SK-N-SH (cell line): Measurements from ENCODE around the gene INTS11. TPM values are rescaled to one million over a fixed set of nuclear protein-coding genes. Genes with fewer than 3 reads are reported as not detected.
A peak's percentile ranks its signal among the peaks of the same experiment; 100 is the strongest.

Source experiments
- CTCF ChIA-PET: fragments of 300-600, 350-600 bp; formaldehyde crosslinking; extraction: SDS; loops from one replicate; lab custom pipeline; 2021; lab: Yijun Ruan, JAX
- POLR2A ChIA-PET: fragments of 350-600 bp; sonication (Branson Sonifier 250); formaldehyde crosslinking; extraction: SDS; loops from one replicate; lab custom pipeline; 2020; ENCODE audit warnings: antibody characterized with exemption, inconsistent platforms; lab: Yijun Ruan, JAX
- DNase-seq: peaks from one replicate; pipeline ENCODE4 v3.0.0; 2012
- H2AFZ ChIP-seq: fragments of 200-600 bp; sonication (generic); 2 replicates; pipeline ENCODE4 v1.8.1; 2016; ENCODE audit warnings: antibody characterized with exemption, mild to moderate bottlenecking, low read depth
- H3F3A ChIP-seq: fragments of 200-600 bp; sonication (generic); replicated peaks from 2 replicates; pipeline ENCODE3; 2016; ENCODE audit warnings: antibody characterized with exemption, mild to moderate bottlenecking; ENCODE audit not compliant: insufficient read depth
- H3K27ac ChIP-seq, 2 experiments: fragments of 200-500 bp in 1 of 2; fragments of 200-600 bp in 1 of 2; sonication (Bioruptor generic) in 1 of 2; sonication (generic), shearing (Covaris generic) in 1 of 2; 2 replicates each; pipeline versions ENCODE4 v1.5.1 to v1.6.1; 2014 to 2016; ENCODE audit warnings: low read depth in 2 of 2, inconsistent platforms in 1 of 2, low read length in 1 of 2, mild to moderate bottlenecking in 1 of 2, mixed read lengths in 1 of 2
- H3K27me3 ChIP-seq: fragments of 200-600 bp; sonication (generic), shearing (Covaris generic); 2 replicates; pipeline ENCODE4 v1.6.1; 2016; ENCODE audit warnings: mixed run types; ENCODE audit not compliant: insufficient read depth
- H3K36me3 ChIP-seq, 2 experiments: fragments of 200-500 bp in 1 of 2; fragments of 200-600 bp in 1 of 2; sonication (Bioruptor generic) in 1 of 2; sonication (generic) in 1 of 2; replicated peaks in 1 of 2; 2 replicates each; pipeline versions ENCODE3 to v1.5.1; 2014 to 2016; ENCODE audit warnings: low read length in 1 of 2, mild to moderate bottlenecking in 1 of 2; ENCODE audit not compliant: insufficient read depth in 2 of 2, control insufficient read depth in 1 of 2
- H3K4me1 ChIP-seq, 2 experiments: fragments of 200-500 bp in 1 of 2; fragments of 200-600 bp in 1 of 2; sonication (Bioruptor generic) in 1 of 2; sonication (generic), shearing (Covaris generic) in 1 of 2; 2 replicates each; pipeline versions ENCODE4 v1.5.1 to v1.6.1; 2014 to 2016; ENCODE audit warnings: low read depth in 1 of 2, low read length in 1 of 2, mixed run types in 1 of 2; ENCODE audit not compliant: insufficient read depth in 2 of 2, control insufficient read depth in 1 of 2
- H3K4me2 ChIP-seq: fragments of 200-600 bp; sonication (generic), shearing (Covaris generic); 2 replicates; pipeline ENCODE4 v1.6.1; 2017; ENCODE audit warnings: mixed run types
- H3K4me3 ChIP-seq, 2 experiments: fragments of 200-500 bp in 1 of 2; fragments of 200-600 bp in 1 of 2; sonication (Bioruptor generic) in 1 of 2; sonication (generic), shearing (Covaris generic) in 1 of 2; 2 replicates each; pipeline versions ENCODE4 v1.5.1 to v1.8.1; 2014 to 2016; ENCODE audit warnings: low read depth in 2 of 2, inconsistent platforms in 1 of 2, low read length in 1 of 2, mild to moderate bottlenecking in 1 of 2, mixed read lengths in 1 of 2, moderate library complexity in 1 of 2
- H3K79me2 ChIP-seq: fragments of 200-600 bp; sonication (generic); 2 replicates; pipeline ENCODE4 v1.8.1; 2017; ENCODE audit warnings: mild to moderate bottlenecking; ENCODE audit not compliant: insufficient read depth
- H3K9ac ChIP-seq: fragments of 200-600 bp; sonication (generic); 2 replicates; pipeline ENCODE4 v1.6.1; 2017; ENCODE audit warnings: mixed run types
- H3K9me2 ChIP-seq: fragments of 200-600 bp; sonication (generic); 2 replicates; pipeline ENCODE4 v1.6.1; 2017; ENCODE audit warnings: mixed run types
- H3K9me3 ChIP-seq: fragments of 200-600 bp; sonication (generic); 2 replicates; pipeline ENCODE4 v1.6.1; 2017; ENCODE audit warnings: mixed run types, mild to moderate bottlenecking, moderate library complexity
- H4K20me1 ChIP-seq: fragments of 200-600 bp; sonication (generic); 2 replicates; pipeline ENCODE4 v1.6.1; 2017; ENCODE audit warnings: mild to moderate bottlenecking, mixed run types; ENCODE audit not compliant: insufficient read depth
- CTCF ChIP-seq: fragments of 200-600 bp; sonication (generic); IDR thresholded peaks from 2 replicates; pipeline ENCODE4 v1.6.1; 2017; ENCODE audit warnings: antibody characterized with exemption, mild to moderate bottlenecking, moderate library complexity
- IRF3 ChIP-seq: fragments of 150-350 bp; IDR thresholded peaks from 2 replicates; pipeline ENCODE4 v1.6.1; 2016; ENCODE audit warnings: mild to moderate bottlenecking, low read depth, low read length
- MXI1 ChIP-seq: IDR thresholded peaks from 2 replicates; pipeline ENCODE4 v1.6.1; 2012; ENCODE audit warnings: mild to moderate bottlenecking, low read depth, low read length, improper control_type of control experiment
- RAD21 ChIP-seq: IDR thresholded peaks from 2 replicates; pipeline ENCODE4 v1.6.1; 2012; ENCODE audit warnings: mild to moderate bottlenecking, low read length
- SMC3 ChIP-seq: IDR thresholded peaks from 2 replicates; pipeline ENCODE4 v1.6.1; 2012; ENCODE audit warnings: low read depth, low read length, improper control_type of control experiment
- ZBTB33 ChIP-seq: IDR thresholded peaks from 2 replicates; pipeline ENCODE4 v1.4.0; 2012; ENCODE audit warnings: low read depth, borderline replicate concordance
- WGBS: methylation state at CpG from one replicate; pipeline ENCODE4 v1.1.6; 2017; ENCODE audit warnings: low lambda C conversion rate; 5-methylcytosine and 5-hydroxymethylcytosine counted together
- polyA plus RNA-seq, 3 experiments: library from polyadenylated mRNA; depleted of rRNA; stranded (reverse); fragments of >200 nt; gene quantifications; 2 replicates each; pipeline ENCODE4 v1.2.3, GENCODE V29; 2012

Gene INTS11
- polyA plus RNA-seq, 1 of the 3 experiments (the other 2 are of a cell fraction) = 137 TPM

GRCh38 chr1:1349256-1350012 is 25.0 kb upstream of the INTS11 start, which contains the start of gene DVL1:
TSS of gene DVL1 (minus strand) at chr1:1349418. CDS start at chr1:1349065, 353 bp downstream.
- no peak within 1 kb of the TSS for H2AFZ ChIP-seq
- no peaks in the 10 kb centered on the region for H3K9me3 ChIP-seq
- TF ChIP-seq RAD21 = peak; percentile 46
- peak; percentile 33; the same call in 1 of the 2 replicates for TF ChIP-seq MXI1
- TF ChIP-seq CTCF = peak; percentile 55
- TF ChIP-seq SMC3 = 0 out of 2 replicates have a peak, but pooled peaks have one; percentile 5
- TF ChIP-seq IRF3 = no peak
- peak within 1 kb of the TSS; percentile 76; the same call in 1 of the 2 replicates for H3K9ac ChIP-seq
- H3K36me3 ChIP-seq = no peaks in the 10 kb centered on the region
- H3F3A ChIP-seq = peaks cover 5% of the 10 kb centered on the region
- H3K27me3 ChIP-seq = no peaks in the 10 kb centered on the region
- peaks cover 0 to 45% of the 10 kb centered on the region in 2 experiments; a peak in 1 of 4 replicates for H3K4me1 ChIP-seq
- no peaks in the 10 kb centered on the region for H3K9me2 ChIP-seq
- peaks cover 44% of the 10 kb centered on the region for H3K79me2 ChIP-seq
- peak within 1 kb of the TSS; percentile 89 for H3K4me2 ChIP-seq
- CTCF ChIA-PET = interaction anchor here (1.0 to 2.1 kb wide), 6 partner anchors 10 to 49 kb away, joined by 3 to 13 read pairs (median 6); partner anchors contain the start of gene AURKAIP1
- peak; percentile 98 for DNase-seq
- peak within 1 kb of the TSS in 1 of 2 experiments; percentile 90; a peak in 2 of 4 replicates for H3K27ac ChIP-seq
- H4K20me1 ChIP-seq = peaks cover 34% of the 10 kb centered on the region
- 0% methylated on average over 12 of the region's 122 CpGs for WGBS
- peak within 1 kb of the TSS; percentile 67 to 87 for H3K4me3 ChIP-seq
- POLR2A ChIA-PET = no interaction called here

GRCh38 chr1:1348420-1349255 is 24.2 kb upstream of the INTS11 start:
- peak overlapping the region; percentile 56; the same call in 1 of the 2 replicates for H3K9ac ChIP-seq
- POLR2A ChIA-PET = interaction anchor here (2.0 kb wide), 1 partner anchor 27 kb away, joined by 7 read pairs; the partner anchor contains the start of gene AURKAIP1
- WGBS = 0% methylated on average over 1 of the region's 109 CpGs
- peak; percentile 63 for DNase-seq
- peak overlapping the region; percentile 64 to 87 for H3K4me3 ChIP-seq
- TF ChIP-seq MXI1 = peak; percentile 37; the same call in 1 of the 2 replicates
- TF ChIP-seq ZBTB33 = no peak
- peak overlapping the region in 1 of 2 experiments; percentile 47; a peak in 1 of 4 replicates for H3K27ac ChIP-seq
- CTCF ChIA-PET = interaction anchor here (0.8 to 2.1 kb wide), 16 partner anchors 10 to 364 kb away, joined by 3 to 13 read pairs (median 5); partner anchors contain the start of genes AURKAIP1 and TAS1R3
- H3K9me3 ChIP-seq = no peaks in the 10 kb centered on the region
- H3K79me2 ChIP-seq = peaks cover 47% of the 10 kb centered on the region
- H3K36me3 ChIP-seq = no peaks in the 10 kb centered on the region
- H3F3A ChIP-seq = peaks cover 5% of the 10 kb centered on the region
- H3K4me2 ChIP-seq = peak overlapping the region; percentile 89
- H3K27me3 ChIP-seq = no peaks in the 10 kb centered on the region
- peaks cover 0 to 37% of the 10 kb centered on the region in 2 experiments; a peak in 1 of 4 replicates for H3K4me1 ChIP-seq
- H3K9me2 ChIP-seq = no peaks in the 10 kb centered on the region
- H2AFZ ChIP-seq = no peak overlapping the region
- H4K20me1 ChIP-seq = peaks cover 42% of the 10 kb centered on the region
